T-helper 2 cell treated with Interferon-gamma antibody and Interleukin-4, amounts not matched to agents 100 ng/mL and 5 ng/mL, for 36 hours (primary cell): ENCODE measurements around the gene MAD1L1. TPM values are rescaled to one million over a fixed set of nuclear protein-coding genes. Genes with fewer than 3 reads are reported as not detected.

Experiments used
- intact Hi-C: fragments of 100-400 bp; cut with micrococcal nuclease; formaldehyde crosslinking; loops from one replicate; pipeline ENCODE4 v1.15.1; 2023
- total RNA-seq: library from RNA; stranded (reverse); gene quantifications from 2 replicates; pipeline ENCODE4 v1.2.3, GENCODE V29; 2022

Gene MAD1L1
- total RNA-seq, 1 donor from 2014 or later: 130 TPM

DNA sequence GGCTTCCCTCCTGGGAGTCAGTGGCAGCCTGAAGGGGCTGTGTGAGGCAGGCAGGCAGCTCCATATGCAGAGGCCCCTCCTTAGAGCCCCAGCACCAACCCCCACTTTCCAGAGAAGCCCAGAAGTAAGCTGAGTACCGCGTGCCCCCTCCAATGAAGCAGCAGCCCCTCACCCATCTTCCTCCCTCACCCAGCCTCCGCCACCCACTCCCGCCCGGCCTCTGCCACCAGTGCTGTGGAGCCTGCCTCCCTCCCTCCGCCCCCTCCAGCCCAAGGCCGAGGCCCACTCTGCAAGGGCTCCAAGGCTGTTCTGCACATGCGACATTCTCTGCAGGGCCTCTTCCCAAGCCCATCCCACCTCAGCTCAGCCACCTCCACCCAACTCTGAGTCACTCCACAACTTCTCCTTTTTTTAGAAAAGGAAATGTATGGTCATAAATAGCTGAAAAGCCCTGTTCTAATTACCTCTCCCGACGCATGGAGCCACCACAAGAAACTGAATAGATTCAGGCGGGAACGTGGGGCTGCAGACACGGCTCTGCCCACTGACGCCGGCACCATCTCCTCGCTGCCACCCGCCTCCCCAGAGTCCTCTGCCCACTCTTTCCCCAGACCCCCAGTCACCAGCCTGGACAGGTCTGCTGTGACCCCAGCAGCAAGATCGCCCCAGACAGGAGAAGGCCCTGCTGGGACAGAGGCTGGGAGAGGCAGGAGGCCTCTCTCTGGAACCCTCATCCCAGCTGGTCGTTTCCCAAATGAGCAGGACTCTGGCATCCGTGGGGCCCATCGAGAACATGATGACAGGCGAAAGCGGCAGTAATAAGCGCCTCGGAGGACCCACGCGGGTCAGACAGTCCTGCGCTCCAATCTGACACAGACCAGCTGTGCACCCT, 213.9 kb downstream of the MAD1L1 start:
- intact Hi-C loops: no loop called here

DNA sequence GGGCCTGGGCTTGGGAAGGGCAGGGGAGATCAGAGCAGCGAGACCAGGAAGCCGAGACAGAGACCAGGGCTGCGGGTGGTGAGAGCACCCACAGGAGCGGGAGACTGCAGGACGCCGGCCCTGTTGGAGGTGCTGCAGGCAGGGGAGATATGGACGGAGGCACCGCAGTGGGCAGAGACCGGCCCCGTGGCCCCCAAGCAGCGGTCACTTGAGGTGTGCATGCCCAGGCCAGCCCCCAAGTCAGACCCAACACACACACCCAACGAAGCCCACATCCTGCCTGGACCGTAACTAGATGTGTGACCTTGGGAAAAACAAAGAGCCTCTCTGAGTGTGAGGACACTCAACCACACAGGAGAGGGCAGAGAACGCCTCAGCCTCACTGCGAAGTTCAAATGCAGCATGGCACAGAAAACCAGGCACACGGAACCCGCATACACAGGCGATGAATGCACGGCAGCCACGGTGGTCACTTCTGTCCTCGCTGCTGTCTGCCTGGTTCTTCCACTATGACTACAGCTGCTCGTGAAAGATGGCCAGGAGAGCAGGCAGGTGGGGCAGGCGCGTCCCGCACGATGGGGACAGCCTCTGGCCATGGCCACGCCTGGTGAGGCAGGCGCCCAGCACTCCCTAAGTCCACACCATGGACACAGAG, 214.7 kb downstream of the MAD1L1 start:
- intact Hi-C loops: no loop called here

DNA sequence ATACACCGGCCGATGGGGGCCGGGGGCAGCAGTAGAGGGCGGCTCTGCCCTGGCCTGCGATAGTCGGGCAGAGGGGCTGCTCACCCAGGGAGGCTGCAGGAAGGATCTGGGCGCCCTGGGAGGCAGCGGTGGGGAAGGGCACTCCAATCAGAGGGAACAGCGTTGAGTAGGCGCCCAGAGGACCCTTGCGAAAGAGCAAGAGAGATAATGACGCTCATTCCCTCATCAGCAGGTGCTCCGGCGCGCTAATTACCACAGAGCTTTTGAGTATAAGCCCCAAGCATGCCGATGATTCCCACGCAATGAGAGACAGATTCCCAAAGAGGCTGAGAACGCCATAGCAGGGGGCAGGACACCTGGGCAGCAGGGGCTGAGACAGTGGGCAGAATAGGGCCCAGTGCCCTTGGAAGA, 215.3 kb downstream of the MAD1L1 start:
- intact Hi-C loops: no loop called here

DNA sequence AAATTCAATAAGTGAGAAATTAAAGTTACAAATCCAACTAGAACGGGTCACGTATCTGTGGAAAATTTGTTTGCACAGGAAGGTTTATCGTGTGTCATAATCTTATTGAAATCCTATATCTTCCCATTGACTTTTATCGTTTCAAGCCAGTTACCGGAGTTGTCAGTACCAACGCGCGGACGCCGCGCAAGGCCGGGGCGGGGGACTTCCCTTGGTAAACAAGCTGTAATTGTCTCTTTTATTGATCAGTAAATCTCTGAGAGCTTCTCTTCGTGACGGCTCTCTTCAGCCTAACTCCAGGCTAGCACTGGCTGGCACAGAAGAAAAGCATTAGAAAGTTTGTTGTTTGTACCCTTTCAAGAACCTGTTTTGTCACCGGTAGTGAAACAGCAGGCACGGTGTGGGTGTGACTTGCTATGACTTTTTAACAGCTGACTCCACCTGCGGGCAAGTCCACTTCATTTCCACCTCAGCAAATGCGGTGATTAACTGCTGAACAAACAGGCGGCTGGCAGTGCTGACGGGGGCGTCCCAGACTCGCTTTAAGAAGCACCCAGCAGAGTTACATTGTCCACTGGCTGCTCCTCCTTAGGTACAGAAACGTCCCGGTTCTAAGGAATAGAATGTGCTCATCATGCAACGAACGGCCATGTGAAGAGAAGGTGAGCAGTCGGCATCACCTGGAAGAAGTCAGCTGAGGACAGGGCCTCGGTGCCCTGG, 215.8 kb downstream of the MAD1L1 start:
- intact Hi-C loops: no loop called here

DNA sequence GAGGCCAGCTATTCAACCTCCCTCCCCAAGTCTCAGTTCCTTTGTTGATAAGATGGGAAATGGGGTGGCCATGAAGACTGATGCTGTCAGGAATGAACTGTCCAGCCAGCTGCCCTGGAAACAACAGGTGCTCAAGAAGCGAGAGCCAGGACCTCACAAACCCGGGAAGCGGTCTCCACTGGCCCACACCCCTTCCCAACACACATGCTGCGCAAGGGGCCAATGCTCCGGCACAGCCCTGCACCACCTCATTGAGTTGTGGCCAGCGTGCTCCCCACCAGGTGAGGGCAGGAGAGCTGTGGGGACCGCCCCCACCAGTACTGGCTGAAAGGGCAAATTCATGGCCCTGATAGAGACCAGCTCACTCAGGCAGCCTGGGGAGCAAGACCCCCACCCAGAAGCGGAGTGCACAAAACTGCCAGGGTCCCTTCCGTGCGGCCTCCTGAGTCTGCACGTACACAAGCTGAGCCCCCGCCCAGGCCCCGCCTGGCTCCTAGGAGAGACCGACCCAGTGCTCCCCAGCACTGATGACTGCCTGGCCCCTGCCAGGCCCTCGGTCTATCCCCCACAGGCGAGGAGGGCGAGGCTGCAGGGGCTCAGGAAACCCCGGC, 216.6 kb downstream of the MAD1L1 start:
- intact Hi-C loops: no loop called here

DNA sequence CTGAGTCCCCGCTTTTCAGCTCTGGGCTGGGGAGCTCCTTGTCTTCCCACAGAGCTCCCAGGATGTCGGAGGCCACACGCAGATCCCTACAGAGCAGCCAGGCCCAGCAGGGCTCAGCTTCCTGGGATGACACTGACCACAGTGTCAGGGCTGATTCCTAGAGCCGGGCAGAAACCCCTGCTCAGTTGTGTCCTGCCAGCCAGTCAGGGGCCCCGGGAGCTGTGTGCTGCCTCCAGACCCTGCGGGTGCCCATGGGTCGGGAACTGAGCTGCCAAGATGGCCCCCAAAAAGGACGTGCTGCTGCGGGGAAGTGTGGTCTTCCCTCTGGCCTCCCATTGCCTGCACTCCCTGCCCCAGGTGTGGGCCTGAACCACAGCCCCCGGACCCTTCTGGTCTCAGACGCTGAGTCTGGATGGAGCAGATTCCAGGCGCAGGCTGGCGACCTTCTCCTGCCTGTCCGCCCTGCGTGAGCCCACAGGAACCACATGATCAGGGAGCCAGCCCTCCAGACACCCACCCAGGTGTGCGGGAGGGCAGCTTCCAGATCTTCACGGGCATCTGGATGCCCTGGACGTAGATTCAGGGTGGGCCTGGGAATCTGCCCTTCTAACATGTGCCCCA, 217.4 kb downstream of the MAD1L1 start:
- intact Hi-C loops: no loop called here

DNA sequence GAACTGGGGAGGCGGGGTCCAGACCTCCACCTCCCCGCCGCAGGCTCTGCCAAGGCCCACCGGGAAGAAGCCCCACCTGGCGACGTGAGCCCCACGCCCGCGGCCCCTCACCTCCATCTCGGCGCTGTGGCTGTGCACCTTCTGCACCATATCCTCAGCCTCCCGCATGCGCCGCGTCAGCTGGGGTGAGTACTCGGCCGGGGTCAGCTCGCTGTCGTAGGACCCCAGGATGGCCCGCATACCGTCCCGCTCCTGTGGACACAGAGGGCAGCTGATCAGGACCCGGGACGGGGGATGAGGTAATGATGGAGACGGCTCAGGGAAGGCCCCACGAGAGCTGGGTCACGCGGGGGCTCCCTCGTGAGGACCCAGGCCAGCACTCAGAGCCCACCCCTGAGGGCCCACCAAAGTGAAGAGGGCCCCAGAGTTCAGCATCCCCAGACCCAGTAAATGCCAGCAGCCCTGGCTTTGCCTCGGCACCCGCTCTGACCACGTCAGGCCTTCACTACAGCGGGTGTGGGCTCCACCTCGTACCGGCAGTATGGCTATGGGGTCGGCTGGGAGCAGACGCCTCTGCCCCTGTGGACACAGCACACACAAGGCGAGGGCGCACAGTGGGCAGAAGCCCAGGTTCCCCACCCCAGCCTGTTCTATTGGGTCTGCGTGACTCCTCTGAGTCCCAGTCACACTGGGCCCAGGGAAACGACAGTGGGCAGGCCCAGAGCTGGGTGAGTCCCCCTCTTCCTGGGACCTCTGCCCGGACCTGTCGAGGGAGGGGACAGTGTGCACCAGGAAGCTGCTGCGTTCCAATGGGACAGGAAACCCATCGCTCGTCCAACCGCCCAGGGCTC, 218.1 kb downstream of the MAD1L1 start:
- intact Hi-C loops: no loop called here

DNA sequence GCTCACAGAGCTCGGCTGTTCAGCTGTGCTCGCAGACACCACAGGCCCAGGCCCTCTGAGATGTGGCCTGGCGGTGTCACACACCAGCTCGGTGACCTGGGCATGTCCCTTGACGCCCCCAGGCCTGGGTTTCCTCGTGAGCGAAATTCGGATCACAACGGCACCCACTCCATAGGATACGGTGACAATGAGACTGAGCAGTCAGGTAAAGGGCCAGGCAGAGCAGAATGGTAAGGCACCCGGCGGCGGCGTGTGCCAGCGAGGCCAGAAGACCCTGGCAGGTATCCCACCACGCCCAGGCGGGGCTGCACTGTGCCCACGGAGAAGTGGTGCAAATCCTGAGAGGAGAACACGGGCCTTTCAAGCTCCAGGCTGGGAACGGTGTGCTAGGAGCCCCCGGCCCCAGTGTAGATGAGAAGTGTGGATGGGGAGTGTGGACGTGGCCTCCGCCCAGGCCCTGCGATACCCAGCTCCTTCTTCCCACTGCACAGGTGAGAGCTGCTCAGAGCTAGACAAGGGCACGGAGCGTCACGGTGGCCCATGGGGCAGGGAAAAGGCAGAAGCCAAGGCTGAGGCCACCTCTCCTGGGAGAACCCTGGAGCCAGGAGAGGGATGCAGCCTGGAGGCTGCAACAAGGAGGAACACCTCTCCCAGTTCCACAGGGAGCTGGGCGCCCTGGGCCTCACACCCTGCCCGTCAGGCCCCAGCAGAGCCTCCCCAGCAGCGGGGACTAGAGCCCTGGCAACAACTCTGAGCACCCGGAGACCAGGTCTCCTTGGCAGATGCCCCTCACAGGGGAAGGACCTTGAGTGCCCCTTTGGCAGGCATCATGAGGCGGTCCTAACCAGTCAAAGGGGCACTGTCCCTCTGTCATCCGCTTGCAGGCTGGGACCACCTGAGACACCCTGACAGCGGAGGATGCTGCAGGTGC, 219.1 kb downstream of the MAD1L1 start:
- intact Hi-C loops: no loop called here

DNA sequence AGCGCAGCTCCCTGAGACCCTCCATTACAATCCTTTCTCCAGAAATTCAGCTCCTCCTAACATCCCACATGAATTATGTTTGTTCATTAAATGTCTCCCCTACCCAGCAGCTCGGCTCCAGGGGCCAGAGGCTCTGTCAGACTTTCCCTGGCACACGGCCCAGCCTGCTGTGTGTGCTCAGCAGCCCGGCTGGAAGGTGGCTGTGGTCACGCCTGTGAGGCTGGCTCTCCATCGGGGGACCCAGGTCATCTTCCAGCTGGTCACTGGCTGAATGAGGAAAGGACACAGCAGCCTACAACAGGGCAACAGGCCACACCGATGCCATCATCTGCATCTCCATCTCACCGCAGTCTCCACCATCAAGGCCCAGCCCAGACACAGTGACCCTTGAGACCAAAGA, 219.8 kb downstream of the MAD1L1 start:
- intact Hi-C loops: no loop called here

DNA sequence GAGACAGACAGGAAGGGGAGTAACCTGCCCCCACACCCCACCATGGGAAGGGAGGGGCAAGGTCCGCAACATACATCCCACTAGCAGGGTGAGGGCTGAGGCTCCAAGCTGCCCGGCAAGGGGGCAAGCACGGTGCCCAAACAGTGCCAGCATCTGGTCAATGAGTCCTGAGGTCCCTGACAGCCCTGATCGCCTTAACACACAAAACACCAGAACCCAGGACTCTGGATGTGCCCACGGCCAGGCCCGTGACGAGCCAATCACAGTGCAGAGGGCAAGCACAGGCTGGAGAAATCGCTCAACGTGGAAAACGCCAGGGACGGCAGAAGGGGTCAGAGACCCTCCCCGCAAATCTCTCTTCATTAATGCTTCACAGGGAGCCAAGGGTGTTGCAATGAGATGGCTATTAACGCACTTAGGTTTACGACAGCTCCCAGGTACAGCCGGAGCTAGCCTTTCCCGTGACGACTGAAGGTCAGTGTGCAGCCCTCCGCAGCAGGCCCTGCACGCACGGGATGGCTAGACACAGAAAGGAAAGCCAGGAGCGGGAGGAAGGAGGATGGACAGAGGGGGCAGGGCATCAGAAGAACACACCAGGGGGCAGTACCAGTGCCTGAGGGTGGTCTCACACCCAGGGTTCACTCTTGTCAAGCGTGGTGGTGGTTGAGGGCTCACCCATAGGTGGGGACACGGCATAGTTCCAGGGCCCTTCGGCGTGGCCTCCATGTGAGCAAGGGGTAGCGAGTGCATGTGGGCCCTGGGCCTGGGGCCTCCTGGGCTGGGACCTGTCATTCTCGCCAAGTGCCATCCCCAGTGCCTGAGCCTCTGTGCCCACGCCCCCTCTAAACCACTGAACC, 220.5 kb downstream of the MAD1L1 start:
- intact Hi-C loops: no loop called here

DNA sequence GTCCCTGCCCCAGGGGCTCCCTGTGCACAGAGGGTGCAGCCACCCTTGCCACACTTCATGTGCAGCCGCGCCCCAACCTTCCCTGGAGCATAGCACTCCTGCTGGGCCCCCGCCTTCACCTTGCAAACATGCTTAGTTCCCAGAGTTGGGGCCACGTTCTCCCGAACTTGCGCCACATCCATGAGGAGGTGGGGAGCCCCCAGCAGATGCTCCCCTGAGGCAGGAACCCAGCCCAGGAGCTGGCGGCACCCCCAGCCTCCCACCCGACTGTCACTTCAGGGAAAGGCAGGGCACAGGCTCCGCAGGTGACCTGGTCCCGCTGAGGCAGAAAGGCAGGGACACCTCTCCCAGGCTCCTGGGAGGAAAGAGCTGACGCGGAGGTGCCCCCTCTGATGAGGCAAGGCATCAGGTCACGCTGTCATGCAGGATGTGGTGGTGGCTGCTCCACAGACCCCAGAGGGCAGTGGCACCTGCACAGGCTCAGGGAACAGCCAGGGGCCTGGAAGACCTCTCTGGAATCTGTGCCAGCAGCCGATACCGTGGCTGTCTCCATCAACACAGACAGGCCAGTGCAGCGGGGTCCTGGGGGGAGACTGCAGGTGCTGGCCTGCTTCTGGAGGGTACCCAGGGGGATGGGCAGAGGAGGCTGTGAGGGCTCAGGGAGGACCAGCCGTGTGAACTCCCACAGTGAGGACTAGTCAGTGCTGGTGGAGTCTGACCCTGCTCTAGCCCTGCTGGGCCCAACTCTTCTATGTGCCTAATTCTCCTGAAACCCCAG, 221.3 kb downstream of the MAD1L1 start:
- intact Hi-C loops: no loop called here

DNA sequence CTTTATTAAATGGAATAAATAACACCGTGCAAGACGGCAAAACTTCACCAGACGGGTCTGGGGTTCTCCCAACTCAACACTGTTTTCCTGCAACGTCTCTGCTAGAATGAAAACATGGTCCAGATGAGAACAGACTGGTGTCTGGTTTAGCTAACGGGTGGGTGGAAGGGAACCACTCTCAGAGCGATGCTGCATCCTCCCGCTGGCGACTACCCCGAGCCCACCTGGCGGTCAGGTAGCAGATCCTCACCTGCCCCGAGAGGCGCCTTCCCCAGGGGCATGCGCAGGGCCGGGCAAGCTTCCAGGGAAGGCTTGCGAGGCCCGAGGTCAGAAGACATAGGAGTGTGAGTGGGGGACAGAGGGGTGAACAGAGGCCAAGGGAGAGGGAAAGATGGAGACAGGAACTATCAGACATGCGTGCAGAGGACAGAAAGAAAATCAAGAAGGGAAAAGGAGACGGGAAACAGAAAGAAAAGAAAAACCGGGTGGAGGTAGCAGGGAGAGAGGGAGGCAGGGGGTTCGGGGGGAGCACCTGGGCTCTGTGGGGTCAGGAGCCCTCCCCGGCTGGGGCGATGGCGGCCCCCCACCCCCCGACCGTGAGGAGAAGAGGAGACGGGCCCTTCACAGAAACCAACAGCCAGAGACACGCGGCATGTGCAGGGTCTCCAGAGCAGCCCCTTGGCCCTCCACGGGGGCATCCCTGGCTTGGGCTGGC, 222.0 kb downstream of the MAD1L1 start:
- intact Hi-C loops: no loop called here

DNA sequence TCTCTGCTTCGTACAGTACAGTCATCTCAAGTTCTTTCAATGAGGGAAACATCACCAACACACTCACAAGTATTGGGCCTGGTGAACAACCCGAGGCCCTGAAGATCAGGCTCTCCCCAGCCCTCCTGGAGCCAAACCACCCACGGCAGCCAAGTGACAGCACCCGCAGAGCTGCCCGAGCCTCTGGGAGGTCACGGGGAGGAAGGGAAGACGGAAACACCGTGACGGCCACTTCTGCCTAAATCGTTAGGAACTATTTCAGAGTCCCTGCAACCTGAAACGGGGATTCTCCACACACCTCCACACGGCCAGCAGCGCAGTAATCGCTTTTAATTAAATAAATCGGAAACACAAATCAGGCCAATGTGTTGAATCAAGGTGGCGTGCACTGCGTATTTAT, 222.6 kb downstream of the MAD1L1 start:
- intact Hi-C loops: no loop called here

DNA sequence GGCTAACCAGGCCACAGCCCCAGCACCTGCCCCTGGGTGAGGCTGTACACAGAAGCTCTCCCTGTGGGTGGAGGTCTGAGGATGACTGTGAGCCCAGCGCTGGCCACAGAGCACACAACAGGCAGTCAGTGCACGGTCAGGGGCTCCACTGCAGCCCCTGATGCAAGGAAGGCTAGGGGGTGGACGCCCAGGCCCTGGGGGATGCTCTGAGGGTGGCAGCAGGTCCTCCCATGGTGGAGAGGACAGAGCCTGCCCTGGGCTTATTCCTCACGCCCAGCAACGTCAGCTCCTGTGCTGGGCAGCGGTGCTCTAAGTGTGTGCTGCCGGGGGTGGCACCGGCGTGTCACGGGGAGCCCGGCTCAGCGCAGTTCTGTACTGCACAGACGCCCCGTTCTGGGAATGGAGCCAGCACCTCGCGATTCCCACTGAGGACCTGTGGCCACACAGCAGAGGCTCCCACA, 223.2 kb downstream of the MAD1L1 start:
- intact Hi-C loops: no loop called here

DNA sequence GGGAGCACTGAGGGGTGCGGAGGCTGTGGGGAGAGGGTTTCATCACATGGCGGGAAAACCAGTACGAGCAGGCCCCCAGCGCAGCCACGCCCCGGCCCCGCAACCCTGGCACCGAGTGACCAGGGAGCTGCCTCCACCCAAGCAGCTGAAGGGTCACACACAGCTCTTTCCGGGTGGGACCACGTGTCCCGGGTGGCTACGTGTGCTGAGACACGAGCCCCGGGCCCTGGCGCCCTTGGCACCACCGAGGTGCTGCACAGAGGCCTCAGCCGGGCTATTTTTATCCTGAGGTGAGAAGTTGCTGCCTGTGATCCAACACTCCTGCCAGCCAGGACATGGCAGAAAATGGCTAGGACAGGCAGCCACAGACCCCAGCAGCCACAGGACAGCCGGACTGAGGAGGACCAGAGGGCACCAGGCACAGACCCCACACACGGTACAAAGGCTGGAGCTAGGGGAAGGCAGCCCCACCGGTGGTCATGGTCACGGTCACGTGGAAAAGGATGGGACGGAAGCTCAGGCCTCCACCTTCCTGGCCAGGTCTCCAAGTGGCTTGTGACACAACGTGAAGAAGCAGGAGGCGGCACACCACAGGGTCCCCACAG, 223.7 kb downstream of the MAD1L1 start:
- intact Hi-C loops: no loop called here
